ENCODE results near the gene SLITRK1.

SLITRK1 gene, protein sequence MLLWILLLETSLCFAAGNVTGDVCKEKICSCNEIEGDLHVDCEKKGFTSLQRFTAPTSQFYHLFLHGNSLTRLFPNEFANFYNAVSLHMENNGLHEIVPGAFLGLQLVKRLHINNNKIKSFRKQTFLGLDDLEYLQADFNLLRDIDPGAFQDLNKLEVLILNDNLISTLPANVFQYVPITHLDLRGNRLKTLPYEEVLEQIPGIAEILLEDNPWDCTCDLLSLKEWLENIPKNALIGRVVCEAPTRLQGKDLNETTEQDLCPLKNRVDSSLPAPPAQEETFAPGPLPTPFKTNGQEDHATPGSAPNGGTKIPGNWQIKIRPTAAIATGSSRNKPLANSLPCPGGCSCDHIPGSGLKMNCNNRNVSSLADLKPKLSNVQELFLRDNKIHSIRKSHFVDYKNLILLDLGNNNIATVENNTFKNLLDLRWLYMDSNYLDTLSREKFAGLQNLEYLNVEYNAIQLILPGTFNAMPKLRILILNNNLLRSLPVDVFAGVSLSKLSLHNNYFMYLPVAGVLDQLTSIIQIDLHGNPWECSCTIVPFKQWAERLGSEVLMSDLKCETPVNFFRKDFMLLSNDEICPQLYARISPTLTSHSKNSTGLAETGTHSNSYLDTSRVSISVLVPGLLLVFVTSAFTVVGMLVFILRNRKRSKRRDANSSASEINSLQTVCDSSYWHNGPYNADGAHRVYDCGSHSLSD

GRCh38 chr13:83881917-83882605 is at the start of gene SLITRK1:
SLITRK1 (minus strand) TSS chr13:83882474; CDS start chr13:83881507, 967 bp downstream.
- peak; percentile 2 for DNase-seq (ENCODE audit: low spot score)

DNA sequence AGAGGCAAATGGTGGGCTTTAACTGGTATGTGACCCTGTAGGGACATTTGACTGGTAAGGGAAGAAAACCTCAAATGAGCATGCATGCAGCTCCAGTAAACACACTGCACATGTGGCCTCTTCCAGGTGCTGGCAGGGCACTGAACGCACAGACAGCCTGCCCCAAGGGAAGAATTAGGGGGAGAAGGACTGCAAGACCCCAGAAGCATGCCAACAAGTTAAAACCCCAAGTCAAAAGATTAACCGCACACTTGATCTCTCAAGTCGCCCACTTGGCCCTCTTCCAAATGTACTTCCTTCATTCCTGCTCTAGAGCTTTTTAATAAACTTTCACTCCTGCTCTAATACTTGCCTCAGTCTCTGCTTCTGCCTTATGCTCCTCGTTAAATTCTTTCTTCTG is 46.9 kb upstream of the SLITRK1 start:
- no peak for DNase-seq (ENCODE audit: low spot score)

GRCh38 chr13:83919775-83920174 is 37.5 kb upstream of the SLITRK1 start:
- DNase-seq (ENCODE audit: low spot score): no peak

DNA sequence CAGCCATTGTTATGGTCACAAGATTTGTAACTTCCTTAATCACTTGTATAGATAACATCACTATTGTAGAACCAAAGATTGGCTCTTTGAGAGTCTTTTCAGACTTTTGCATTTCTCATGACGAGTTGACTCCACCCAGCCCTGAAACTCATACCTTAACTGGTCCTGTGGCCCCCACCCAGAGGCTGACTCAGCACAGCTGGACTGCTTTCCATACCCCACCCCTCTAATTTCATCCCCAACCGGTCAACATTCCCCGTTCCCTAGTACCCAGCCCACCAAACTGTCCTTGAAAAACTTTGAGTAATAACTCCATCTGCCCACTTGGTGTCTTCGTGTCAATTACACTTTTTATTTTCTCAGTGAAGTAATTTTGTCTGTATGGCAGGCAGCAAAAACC is 32.1 kb upstream of the SLITRK1 start:
- no peak for DNase-seq (ENCODE audit: low spot score)

- DNase-seq (ENCODE audit: low spot score): no peak
Measured at GRCh38 chr13:83907196-83907989, 25.1 kb upstream of the SLITRK1 start.

DNA sequence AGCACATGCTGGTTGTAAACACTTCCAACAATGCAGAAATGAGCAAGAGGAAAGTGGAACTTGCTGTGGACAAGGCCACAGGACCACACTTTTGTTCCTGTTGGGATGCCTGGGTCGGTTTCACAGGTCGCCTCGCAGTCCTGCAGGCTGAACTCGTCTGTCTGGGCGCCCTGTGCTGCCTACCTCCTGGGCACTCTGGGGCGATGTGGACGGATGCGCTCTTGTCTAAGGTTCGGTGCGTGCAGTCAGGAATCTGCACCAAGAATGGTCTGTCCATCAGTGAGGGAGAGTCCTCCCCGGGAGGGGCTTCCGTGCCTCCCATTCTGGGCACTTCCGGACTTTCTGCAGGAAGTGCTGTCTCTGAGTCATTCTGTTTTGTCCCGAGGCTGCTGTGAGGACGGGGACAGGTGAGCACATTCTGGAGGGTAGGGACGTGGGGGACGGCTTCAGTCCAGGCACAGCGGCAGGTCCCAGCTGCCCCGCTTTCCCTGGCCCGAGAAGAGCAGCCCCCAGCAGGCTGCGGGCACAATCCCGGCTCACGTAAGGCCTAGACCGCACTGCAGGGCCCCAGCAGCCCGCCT is 24.1 kb upstream of the SLITRK1 start:
- no peak for DNase-seq (ENCODE audit: low spot score)

DNA sequence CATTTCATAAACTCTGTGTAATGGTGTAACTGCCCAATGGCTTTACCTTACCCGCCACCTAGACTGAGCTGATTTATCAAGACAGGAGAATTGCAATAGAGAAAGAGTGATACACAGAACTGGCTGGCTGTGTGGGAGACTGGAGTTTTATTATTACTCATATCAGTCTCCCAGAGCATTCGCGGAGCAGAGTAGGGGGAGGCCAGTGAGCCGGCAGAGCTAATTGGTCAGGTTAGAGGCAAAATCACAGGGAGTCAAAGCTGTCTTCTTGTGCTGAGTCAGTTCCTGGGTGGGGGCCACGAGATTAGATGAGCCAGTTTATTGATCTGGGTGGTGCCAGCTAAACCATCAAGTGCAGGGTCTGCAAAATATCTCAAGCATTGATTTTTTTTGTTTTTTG is 23.4 kb upstream of the SLITRK1 start:
- no peak for DNase-seq (ENCODE audit: low spot score)

DNA sequence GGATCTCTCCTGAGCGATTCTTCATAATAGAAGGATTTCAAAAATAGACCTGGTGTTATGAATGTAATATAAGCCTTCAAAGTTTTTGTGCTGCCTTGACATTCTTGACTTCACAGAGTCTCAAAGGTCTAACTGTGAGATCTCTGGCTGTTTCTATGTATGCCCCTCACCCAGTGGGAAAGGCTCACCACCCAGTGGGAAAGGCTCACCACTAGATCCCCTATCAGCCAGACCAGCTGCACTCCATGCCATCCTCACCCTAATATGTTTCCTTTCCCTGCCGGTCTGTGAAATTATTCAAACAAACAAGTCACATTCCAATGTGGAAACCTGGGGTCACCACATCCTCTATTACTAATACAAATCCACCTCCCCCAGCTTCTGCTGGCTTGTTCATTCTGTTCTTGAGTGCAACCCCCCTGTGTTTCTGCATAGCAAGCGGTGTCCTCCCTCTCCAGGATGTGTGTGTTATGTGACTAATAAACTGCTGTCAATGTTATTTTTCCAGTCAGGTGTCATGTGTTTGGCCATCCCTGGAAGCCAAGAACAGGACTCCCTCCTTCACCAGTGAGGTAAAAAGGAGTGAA is 13.8 kb upstream of the SLITRK1 start:
- DNase-seq (ENCODE audit: low spot score): no peak

DNA sequence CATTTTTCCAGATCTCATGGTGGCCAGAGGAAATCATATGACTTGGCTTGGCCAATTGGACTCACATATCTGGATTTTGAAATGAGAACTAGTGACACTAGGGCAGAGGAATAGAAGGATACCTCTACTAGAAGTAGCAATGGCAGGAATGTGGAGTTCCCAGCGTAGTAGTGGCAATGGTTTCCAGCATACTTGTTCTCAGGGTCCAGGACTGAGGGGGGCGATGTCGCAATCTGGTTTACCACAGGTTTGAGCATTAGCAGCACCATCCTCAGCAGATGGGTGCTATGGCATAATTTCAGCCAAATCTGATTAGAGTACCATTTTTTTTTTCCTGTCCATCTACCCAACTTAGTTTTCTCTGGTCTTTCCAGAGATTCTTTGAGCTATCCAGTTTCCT is 8.1 kb upstream of the SLITRK1 start:
- DNase-seq (ENCODE audit: low spot score): no peak

DNA sequence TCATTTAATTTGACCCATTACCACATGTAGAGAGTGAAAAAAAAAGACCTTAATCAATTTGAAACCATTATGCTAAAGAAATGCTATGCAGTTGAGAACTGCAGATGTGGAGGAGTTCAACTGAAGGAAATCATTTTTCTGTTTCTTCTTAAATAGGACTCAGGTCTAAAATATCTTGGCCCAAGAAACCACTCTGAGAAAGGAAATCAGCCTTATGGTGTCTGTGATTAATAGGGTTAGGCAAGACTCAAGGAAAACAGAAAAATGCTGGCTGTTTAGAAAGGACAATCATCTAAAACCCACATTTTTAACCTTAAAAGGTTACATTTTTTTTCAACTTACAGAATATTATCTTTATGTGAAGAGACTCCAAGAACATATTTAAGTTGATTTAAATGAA is 1.9 kb upstream of the SLITRK1 start:
- no peak for DNase-seq (ENCODE audit: low spot score)

GRCh38 chr13:83883061-83883523 is 818 bp upstream of the SLITRK1 start:
- DNase-seq (ENCODE audit: low spot score): no peak

- no peak for DNase-seq (ENCODE audit: low spot score)
Measured at GRCh38 chr13:83882606-83882959, 309 bp upstream of the SLITRK1 start.

- DNase-seq (ENCODE audit: low spot score): no peak
Measured at GRCh38 chr13:83881140-83881684, 1.1 kb downstream of the SLITRK1 start.

DNA sequence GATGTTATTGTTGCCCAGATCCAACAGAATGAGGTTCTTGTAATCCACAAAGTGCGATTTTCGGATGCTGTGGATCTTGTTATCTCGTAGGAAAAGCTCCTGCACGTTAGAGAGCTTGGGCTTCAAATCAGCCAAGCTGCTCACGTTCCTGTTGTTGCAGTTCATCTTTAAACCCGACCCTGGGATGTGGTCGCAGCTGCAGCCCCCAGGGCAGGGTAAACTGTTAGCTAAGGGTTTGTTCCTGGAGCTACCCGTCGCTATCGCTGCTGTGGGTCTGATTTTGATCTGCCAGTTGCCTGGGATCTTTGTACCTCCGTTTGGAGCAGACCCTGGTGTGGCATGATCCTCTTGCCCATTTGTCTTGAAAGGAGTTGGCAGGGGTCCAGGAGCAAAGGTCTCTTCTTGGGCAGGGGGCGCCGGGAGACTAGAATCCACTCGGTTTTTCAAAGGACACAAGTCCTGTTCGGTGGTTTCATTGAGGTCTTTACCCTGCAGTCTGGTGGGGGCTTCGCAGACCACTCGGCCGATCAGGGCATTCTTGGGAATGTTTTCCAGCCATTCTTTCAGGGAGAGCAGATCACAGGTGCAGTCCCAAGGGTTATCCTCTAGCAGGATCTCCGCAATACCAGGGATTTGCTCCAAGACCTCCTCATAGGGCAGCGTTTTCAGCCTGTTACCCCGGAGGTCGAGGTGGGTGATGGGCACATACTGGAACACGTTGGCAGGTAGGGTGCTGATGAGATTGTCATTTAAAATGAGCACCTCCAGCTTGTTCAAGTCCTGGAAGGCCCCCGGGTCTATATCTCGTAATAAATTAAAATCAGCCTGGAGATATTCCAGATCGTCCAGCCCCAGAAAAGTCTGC is 1.8 kb downstream of the SLITRK1 start:
- no peak for DNase-seq (ENCODE audit: low spot score)

GRCh38 chr13:83879431-83880171 is 2.7 kb downstream of the SLITRK1 start:
- no peak for DNase-seq (ENCODE audit: low spot score)

DNA sequence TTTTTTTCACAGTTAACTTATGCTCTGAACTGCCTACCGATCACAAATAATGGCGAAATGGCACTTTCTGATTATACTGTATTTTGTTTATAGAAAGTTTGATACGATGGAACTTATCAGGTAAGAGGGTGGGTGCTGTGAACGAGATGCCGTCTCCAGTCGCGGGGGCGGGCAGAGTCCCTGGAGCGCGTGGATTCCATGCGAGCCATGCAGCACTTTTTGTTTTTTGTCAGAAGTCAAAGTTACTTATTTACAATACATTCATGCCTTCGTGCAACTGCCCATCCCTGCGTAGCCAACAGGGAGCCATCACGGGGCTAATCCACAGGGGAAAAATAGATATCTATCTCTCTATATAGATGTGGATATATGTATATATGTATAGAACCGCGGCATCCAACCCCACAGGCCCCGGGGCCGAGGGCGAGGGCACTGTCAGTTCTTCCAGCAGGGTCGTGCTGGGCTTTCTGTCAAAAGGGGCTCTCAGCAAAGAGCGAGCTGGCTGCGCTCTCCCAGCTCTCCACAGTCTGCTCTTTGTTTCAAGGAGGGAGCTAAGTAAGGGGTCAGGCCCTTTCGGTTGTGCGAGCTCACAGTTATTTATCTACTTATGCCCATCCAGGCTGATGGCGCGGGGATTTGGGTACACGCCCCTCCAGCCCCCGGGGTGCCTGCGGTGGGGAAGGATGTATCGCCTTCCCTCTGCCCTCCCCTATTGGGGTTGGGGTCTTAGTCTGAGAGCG is 3.4 kb downstream of the SLITRK1 start:
- DNase-seq (ENCODE audit: low spot score): no peak

DNA sequence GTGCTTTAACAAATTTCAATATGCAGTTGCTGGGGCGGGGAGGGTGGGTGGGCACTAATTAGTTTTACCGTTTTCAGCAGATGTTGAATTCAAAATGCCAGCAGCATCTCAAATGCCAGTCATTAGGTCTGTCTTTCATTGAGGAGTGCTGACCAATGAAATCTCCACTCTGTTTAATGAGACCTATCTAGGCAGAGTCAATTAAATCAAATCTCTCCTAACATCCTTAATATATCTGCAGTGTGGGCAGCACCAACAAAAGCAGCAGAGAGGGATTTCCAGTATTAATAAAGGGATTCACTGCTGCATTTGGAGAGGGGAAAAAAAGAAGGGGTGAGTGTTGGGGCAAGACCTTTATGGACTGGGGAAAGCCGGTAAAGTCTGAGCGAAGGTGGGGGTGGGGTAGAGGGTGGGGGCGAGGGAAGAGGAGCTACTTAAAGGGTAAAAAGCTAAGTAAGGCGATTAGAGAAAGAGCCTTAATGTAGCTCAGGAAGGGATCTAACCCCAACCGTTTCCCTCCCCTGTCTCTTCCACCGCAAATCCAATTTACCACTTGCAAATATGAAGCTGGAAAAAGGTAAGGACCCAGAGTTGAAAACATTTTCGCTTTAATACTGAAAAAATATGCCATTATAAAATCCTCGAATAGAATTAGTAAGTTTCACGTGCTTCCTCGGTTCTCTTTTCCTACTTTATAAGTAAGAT is 4.5 kb downstream of the SLITRK1 start:
- no peak for DNase-seq (ENCODE audit: low spot score)

DNA sequence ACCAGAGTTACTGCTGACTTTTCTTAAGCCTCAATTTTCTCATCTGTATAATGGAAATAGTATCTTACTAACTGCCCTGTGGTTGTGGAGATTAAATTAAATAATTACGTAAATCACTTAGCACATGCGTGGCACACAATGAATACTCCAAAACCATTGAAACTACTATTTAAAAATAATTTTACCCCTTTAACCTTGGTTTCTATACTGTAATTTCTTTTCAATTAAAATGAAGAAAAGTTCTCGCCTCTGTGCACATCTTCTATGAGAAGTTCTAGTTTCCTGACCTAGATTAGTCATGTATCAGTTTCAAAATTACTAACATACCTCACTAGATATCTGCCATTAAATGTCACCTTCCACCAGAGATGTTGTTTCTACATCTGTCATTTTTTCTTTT is 5.7 kb downstream of the SLITRK1 start:
- DNase-seq (ENCODE audit: low spot score): no peak

Measured in HuH-7 (cell line).